ENCODE measurements around the gene NUDT7.

DNA sequence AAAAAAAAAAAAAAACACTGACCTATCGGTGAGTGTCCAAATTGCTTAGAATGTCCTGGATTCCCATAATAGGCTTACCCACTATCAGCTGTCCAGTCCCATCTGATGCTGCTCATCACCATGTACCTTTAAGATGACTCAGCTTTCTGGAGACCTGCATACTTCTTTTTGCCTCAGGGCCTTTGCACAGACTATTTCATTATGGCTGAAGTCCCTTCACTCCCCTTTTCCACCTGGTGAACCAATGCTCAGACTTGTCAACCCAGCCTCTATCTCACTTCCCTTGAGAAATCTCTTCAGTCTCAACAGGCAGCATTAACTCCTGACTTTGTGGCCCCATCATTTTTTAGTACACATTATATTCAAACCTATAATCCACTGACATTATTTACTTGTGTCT lies 29.7 kb upstream of the NUDT7 start:
- TF ChIP-seq, protein P1, sequence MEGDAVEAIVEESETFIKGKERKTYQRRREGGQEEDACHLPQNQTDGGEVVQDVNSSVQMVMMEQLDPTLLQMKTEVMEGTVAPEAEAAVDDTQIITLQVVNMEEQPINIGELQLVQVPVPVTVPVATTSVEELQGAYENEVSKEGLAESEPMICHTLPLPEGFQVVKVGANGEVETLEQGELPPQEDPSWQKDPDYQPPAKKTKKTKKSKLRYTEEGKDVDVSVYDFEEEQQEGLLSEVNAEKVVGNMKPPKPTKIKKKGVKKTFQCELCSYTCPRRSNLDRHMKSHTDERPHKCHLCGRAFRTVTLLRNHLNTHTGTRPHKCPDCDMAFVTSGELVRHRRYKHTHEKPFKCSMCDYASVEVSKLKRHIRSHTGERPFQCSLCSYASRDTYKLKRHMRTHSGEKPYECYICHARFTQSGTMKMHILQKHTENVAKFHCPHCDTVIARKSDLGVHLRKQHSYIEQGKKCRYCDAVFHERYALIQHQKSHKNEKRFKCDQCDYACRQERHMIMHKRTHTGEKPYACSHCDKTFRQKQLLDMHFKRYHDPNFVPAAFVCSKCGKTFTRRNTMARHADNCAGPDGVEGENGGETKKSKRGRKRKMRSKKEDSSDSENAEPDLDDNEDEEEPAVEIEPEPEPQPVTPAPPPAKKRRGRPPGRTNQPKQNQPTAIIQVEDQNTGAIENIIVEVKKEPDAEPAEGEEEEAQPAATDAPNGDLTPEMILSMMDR (tag by site-specific recombination; IDR thresholded peaks at IDR 0.05), result no peak
- TF ChIP-seq ZNF768 (tag by site-specific recombination; IDR thresholded peaks at IDR 0.05) (no peak), KLF16 (tag by site-specific recombination; IDR thresholded peaks at IDR 0.05) (no peak), ZNF184 (tag by site-specific recombination; IDR thresholded peaks at IDR 0.05) (no peak), ZNF423 (tag by site-specific recombination; IDR thresholded peaks at IDR 0.05) (no peak)

All from HEK293 (cell line).